MM.1S (cell line): ENCODE measurements around the gene FERMT2.
"Not testable (repeated sequence)": the region's sequence is repeated elsewhere in the genome, so short reads cannot be mapped to it uniquely, and the experiment has no call there.

ENCODE experiments used
- DNase-seq: peaks from one replicate; pipeline ENCODE4 v3.0.0-alpha.2; 2015
- H2AFZ ChIP-seq: fragments of 300-600 bp; sonication (generic); 2 replicates; pipeline ENCODE4 v1.6.0; 2016; ENCODE audit warnings: antibody characterized with exemption, low read length
- H3F3A ChIP-seq: fragments of 300-600 bp; sonication (generic); 2 replicates; pipeline ENCODE4 v1.6.1; 2016; ENCODE audit warnings: mild to moderate bottlenecking, antibody characterized with exemption, low read length, moderate library complexity, mixed read lengths; ENCODE audit not compliant: insufficient read depth
- H3K27ac ChIP-seq: fragments of 300-600 bp; sonication (generic); 2 replicates; pipeline ENCODE4 v1.5.1; 2016; ENCODE audit warnings: mild to moderate bottlenecking, low read length
- H3K27me3 ChIP-seq: fragments of 300-600 bp; sonication (generic); replicated peaks from 2 replicates; pipeline ENCODE4 v1.6.0; 2016; ENCODE audit warnings: low read length; ENCODE audit not compliant: insufficient read depth
- H3K36me3 ChIP-seq: fragments of 300-600 bp; sonication (generic); replicated peaks from 2 replicates; pipeline ENCODE4 v1.6.1; 2016; ENCODE audit warnings: mild to moderate bottlenecking, low read length, mixed read lengths; ENCODE audit not compliant: insufficient read depth
- H3K4me1 ChIP-seq: fragments of 300-600 bp; sonication (generic); 2 replicates; pipeline ENCODE4 v1.6.1; 2016; ENCODE audit warnings: low read length, mixed read lengths
- H3K4me2 ChIP-seq: fragments of 300-600 bp; sonication (generic); 2 replicates; pipeline ENCODE4 v1.6.0; 2016; ENCODE audit warnings: low read depth, low read length
- H3K4me3 ChIP-seq: fragments of 300-600 bp; sonication (generic); 2 replicates; pipeline ENCODE4 v1.5.1; 2016; ENCODE audit warnings: low read length, mixed read lengths
- H3K79me2 ChIP-seq: fragments of 300-600 bp; sonication (generic); 2 replicates; pipeline ENCODE4 v1.6.1; 2016; ENCODE audit warnings: mixed run types, low read length, mixed read lengths
- H3K9ac ChIP-seq: fragments of 300-600 bp; sonication (generic); 2 replicates; pipeline ENCODE4 v1.6.1; 2016; ENCODE audit warnings: low read length, mixed read lengths
- H3K9me2 ChIP-seq: fragments of 300-600 bp; sonication (generic); replicated peaks from 2 replicates; pipeline ENCODE4 v1.6.1; 2016; ENCODE audit warnings: mild to moderate bottlenecking, low read length, mixed read lengths; ENCODE audit not compliant: insufficient read depth
- H3K9me3 ChIP-seq: fragments of 300-600 bp; sonication (generic); replicated peaks from 2 replicates; pipeline ENCODE4 v1.6.1; 2016; ENCODE audit warnings: mild to moderate bottlenecking, low read length, mixed read lengths; ENCODE audit not compliant: insufficient read depth
- H4K20me1 ChIP-seq: fragments of 300-600 bp; sonication (generic); 2 replicates; pipeline ENCODE4 v1.6.1; 2016; ENCODE audit warnings: mild to moderate bottlenecking, low read length, moderate library complexity, mixed read lengths; ENCODE audit not compliant: insufficient read depth
- CTCF ChIP-seq: fragments of 300-600 bp; sonication (generic); IDR thresholded peaks from 2 replicates; pipeline ENCODE4 v1.5.1; 2016; ENCODE audit warnings: antibody characterized with exemption, low read length, mixed read lengths
- EZH2 ChIP-seq: fragments of 300-600 bp; sonication (generic); optimal IDR thresholded peaks from 2 replicates; pipeline ENCODE3; 2017; ENCODE audit warnings: low read depth, mild to moderate bottlenecking, antibody characterized with exemption, low read length, mixed read lengths
- EZH2phosphoT487 ChIP-seq: fragments of 300-600 bp; sonication (generic); IDR thresholded peaks from 2 replicates; pipeline ENCODE4 v1.6.1; 2018; ENCODE audit warnings: antibody characterized with exemption, low read length

FERMT2 gene

DNA sequence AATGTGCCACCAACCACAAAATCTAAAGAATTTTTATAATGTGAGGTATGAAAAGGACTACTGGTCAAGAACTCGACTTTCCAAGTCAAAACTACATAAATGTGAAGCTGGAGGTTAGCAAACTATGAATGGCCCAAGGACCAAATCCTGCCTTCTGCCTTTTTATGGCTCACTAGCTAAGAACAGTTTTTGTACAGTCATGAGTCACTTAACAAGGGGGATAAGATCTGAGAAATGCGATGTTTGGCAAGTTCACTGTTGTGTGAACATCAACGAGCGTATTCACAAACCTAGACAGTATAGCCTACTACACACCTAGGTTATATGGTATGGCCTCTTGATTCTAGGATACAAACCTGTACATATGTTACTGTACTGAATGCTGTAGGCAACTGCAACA lies 28.2 kb downstream of the FERMT2 start:
- TF ChIP-seq CTCF (no peak), EZH2phosphoT487 (no peak), EZH2 (no peak)
- Histone ChIP-seq H3K27me3 (no peaks in the 10 kb centered on the region), H3K4me2 (no peak overlapping the region), H3K36me3 (no peaks in the 10 kb centered on the region), H3F3A (no peaks in the 10 kb centered on the region; the same call in 1 of the 2 replicates), H3K4me3 (no peak overlapping the region), H3K4me1 (peaks cover 9% of the 10 kb centered on the region), H3K27ac (no peak overlapping the region), H3K9me2 (no peaks in the 10 kb centered on the region), H3K9me3 (no peaks in the 10 kb centered on the region), H2AFZ (no peak overlapping the region), H4K20me1 (no peaks in the 10 kb centered on the region), H3K79me2 (no peaks in the 10 kb centered on the region), H3K9ac (no peak overlapping the region)
- DNase-seq = no peak

- Histone ChIP-seq H3K36me3 (no peaks in the 10 kb centered on the region), H3K9me3 (no peaks in the 10 kb centered on the region), H3K27me3 (no peaks in the 10 kb centered on the region), H2AFZ (no peak overlapping the region), H3K4me2 (no peak overlapping the region), H3K27ac (no peak overlapping the region), H3K4me3 (no peak overlapping the region), H3F3A (no peaks in the 10 kb centered on the region; the same call in 1 of the 2 replicates), H3K9me2 (no peaks in the 10 kb centered on the region), H3K4me1 (peaks cover 11% of the 10 kb centered on the region), H3K79me2 (no peaks in the 10 kb centered on the region), H3K9ac (no peak overlapping the region), H4K20me1 (no peaks in the 10 kb centered on the region)
- no peak for DNase-seq
- no peak for TF ChIP-seq EZH2phosphoT487
- no peak for TF ChIP-seq EZH2
- no peak for TF ChIP-seq CTCF
Measured at GRCh38 chr14:52922059-52922458, 28.8 kb downstream of the FERMT2 start.

DNA sequence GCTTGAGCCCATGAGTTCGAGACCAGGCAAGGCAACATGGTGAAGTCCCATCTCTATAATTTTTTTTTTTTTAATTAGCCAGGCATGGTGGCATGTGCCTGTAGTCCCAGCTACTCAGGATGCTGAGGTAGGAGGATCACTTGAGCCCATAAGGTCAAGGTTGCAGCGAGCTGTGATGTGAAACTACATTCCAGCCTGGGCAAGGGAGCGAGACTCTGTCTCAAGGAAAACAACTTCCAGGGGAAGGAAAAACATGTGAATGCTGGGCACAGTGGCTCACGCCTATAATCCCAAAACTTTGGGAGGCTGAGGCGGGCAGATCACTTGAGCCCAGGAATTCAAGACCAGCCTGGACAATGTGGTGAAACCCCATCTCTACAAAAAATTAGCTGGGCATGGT lies 30.4 kb downstream of the FERMT2 start:
- not testable (repeated sequence) for H3F3A ChIP-seq, H3K9ac ChIP-seq, H3K27ac ChIP-seq, DNase-seq, H3K4me2 ChIP-seq, H4K20me1 ChIP-seq, H2AFZ ChIP-seq, H3K79me2 ChIP-seq, H3K4me3 ChIP-seq, H3K9me2 ChIP-seq, H3K36me3 ChIP-seq, H3K27me3 ChIP-seq, H3K9me3 ChIP-seq
- peaks cover 11% of the 10 kb centered on the region for H3K4me1 ChIP-seq

GRCh38 chr14:52919971-52920370 lies 30.9 kb downstream of the FERMT2 start:
- Histone ChIP-seq H3K9me2 (no peaks in the 10 kb centered on the region), H4K20me1 (no peaks in the 10 kb centered on the region), H3K9me3 (no peaks in the 10 kb centered on the region), H3F3A (no peaks in the 10 kb centered on the region; the same call in 1 of the 2 replicates), H3K27me3 (no peaks in the 10 kb centered on the region), H3K4me1 (peaks cover 11% of the 10 kb centered on the region), H3K79me2 (no peaks in the 10 kb centered on the region), H3K27ac (no peak overlapping the region), H3K4me2 (no peak overlapping the region), H3K4me3 (no peak overlapping the region), H3K36me3 (no peaks in the 10 kb centered on the region), H2AFZ (no peak overlapping the region), H3K9ac (no peak overlapping the region)
- TF ChIP-seq EZH2 (no peak), CTCF (no peak), EZH2phosphoT487 (no peak)
- DNase-seq = no peak
